Testis (tissue), 3 donors: ENCODE measurements around the gene ARHGAP26. TPM values are rescaled to one million over a fixed set of nuclear protein-coding genes. Genes with fewer than 3 reads are reported as not detected.
A peak's percentile ranks its signal among the peaks of the same experiment; 100 is the strongest.

ENCODE experiments used
- DNase-seq: peaks from one replicate; pipeline ENCODE4 v3.0.0-alpha.2; 2019
- H3K27ac ChIP-seq, 2 donors: fragments of 200-600 bp; sonication (generic); one replicate each; pipeline ENCODE4 v1.5.1; 2019
- H3K27me3 ChIP-seq: fragments of 200-600 bp; sonication (generic); one replicate; pipeline ENCODE4 v1.5.1; 2019
- H3K36me3 ChIP-seq: fragments of 200-600 bp; sonication (generic); one replicate; pipeline ENCODE4 v1.5.1; 2017; ENCODE audit warnings: low read depth; ENCODE audit errors: missing control alignments
- H3K4me1 ChIP-seq: fragments of 200-600 bp; sonication (generic); one replicate; pipeline ENCODE4 v1.5.1; 2019
- H3K4me3 ChIP-seq, 2 donors: fragments of 200-600 bp; sonication (generic); one replicate each; pipeline ENCODE4 v1.5.1; 2017 to 2019
- H3K9me3 ChIP-seq: fragments of 200-600 bp; sonication (generic); one replicate; pipeline ENCODE4 v1.5.1; 2017
- POLR2A ChIP-seq: fragments of 450-650 bp; IDR thresholded peaks from one replicate; pipeline ENCODE4 v1.6.1; 2017; ENCODE audit warnings: antibody characterized with exemption, mild to moderate bottlenecking, moderate library complexity
- WGBS, 2 donors: methylation state at CpG; one replicate each; pipeline ENCODE4 v1.1.5; 2018; 5-methylcytosine and 5-hydroxymethylcytosine counted together
- intact Hi-C: fragments of 100-400 bp; cut with DNase I; formaldehyde crosslinking; loops from one replicate; pipeline ENCODE4 v1.15.1; 2023; ENCODE audit warnings: low total_unique reads
- polyA plus RNA-seq: library from polyadenylated mRNA; stranded (reverse); fragments of 350-450 nt; fragmentation: Illumina TruSeq; extraction: RNeasy Lipid Tissue Mini Kit (QIAGEN cat#74804); gene quantifications from one replicate; pipeline ENCODE4 v1.2.3, GENCODE V29; 2014; ENCODE audit warnings: low read depth, low replicate concordance; ENCODE audit not compliant: insufficient read depth
- total RNA-seq, 2 donors: library from RNA; depleted of rRNA; stranded (reverse); fragments of >200 nt; gene quantifications; one replicate each; pipeline ENCODE4 v1.2.3, GENCODE V29; 2016
- TF ChIP-seq, protein P1 (sequence below), 3 experiments: fragments of 450-650 bp in 2 of 3; fragments of 200-600 bp in 1 of 3; sonication (generic) in 1 of 3; IDR thresholded peaks; one replicate each; pipeline ENCODE4 v1.5.1; 2016 to 2019; ENCODE audit warnings: antibody characterized with exemption in 3 of 3, mild to moderate bottlenecking in 2 of 3, moderate library complexity in 1 of 3

The ARHGAP26 gene
- total and polyA plus RNA-seq, 3 donors from 2014 or later: 33.8 to 98.7 (median 95.7) TPM

DNA sequence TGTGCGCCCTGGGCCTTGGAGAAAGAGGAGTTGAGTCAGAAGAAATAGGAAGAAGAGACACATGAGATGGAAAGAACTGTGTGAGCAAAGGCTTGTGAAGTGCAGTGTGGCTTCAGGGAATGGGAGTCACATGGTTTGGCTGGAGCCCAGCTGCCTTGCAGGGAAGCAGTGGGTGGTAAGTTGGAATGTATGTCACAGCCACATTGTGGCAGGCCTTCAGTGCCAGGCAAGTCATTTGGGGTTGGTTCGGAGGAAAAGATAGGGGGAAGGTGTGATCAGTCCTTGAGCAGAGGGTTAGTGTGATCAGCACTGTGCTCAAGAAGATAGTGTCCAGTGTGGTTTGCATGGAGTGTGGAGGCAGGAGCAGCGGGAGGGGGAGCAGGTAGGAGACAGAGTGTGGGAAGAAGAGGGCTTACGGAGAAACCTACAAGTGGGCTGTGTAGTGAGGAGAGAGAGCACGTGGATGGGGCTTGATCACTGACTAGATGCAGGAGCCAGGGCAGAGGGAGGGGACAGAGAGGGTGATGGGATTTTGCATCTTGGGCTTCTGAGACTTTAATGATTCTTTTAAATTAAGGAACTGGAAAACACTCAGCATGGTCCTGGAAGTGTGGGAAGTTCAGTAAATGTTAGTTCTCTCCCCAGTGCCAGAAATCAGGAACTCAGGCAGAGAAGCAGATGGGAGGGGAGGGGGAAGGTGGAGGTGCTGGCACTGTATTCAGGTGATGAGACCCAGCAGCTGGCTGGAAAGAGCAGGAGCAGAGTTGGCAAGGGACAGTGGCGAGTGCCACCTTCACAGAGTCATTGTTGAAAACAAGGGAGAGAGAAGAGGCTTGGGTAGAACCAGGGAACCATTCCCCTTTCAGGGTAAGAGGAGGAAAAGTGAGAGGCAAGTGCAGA, 46.6 kb downstream of the ARHGAP26 start:
- Histone ChIP-seq H3K4me1 (peaks cover 41% of the 10 kb centered on the region), H3K27ac (peak overlapping the region in 1 of 2 donors; percentile 43)
- intact Hi-C loops: no loop called here

DNA sequence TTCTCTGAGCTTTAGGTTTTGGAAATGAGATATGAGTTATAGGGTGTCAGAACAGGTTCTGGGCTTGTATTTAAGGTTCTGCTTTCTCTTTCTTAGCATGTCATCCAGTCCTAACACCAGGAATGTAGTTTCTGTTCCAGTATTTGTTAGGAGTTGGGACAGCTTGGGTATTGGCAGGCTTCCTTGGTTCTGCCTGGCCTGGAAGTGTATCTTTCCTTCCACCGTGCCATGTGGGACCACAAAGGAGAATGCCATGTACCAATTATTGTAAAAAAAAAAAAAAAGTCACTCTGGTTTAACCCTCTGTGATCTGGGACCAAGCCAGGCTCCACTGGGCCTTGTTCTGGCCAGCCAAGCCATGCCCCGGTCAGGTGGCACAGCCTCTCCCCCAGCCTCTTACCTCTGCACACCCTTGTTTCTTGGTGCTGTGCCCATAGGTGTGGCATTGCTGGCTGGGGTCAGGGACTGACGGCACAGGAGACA, 47.8 kb downstream of the ARHGAP26 start:
- Histone ChIP-seq H3K27me3 (no peaks in the 10 kb centered on the region), H3K4me3 (no peak overlapping the region), H3K36me3 (no peaks in the 10 kb centered on the region), H3K27ac (peak overlapping the region in 1 of 2 donors; percentile 43), H3K4me1 (peaks cover 38% of the 10 kb centered on the region), H3K9me3 (no peaks in the 10 kb centered on the region)
- DNase-seq: no peak
- WGBS, 2 donors: 59 to 65% methylated on average over 3 of the region's 3 CpGs
- TF ChIP-seq, protein P1, sequence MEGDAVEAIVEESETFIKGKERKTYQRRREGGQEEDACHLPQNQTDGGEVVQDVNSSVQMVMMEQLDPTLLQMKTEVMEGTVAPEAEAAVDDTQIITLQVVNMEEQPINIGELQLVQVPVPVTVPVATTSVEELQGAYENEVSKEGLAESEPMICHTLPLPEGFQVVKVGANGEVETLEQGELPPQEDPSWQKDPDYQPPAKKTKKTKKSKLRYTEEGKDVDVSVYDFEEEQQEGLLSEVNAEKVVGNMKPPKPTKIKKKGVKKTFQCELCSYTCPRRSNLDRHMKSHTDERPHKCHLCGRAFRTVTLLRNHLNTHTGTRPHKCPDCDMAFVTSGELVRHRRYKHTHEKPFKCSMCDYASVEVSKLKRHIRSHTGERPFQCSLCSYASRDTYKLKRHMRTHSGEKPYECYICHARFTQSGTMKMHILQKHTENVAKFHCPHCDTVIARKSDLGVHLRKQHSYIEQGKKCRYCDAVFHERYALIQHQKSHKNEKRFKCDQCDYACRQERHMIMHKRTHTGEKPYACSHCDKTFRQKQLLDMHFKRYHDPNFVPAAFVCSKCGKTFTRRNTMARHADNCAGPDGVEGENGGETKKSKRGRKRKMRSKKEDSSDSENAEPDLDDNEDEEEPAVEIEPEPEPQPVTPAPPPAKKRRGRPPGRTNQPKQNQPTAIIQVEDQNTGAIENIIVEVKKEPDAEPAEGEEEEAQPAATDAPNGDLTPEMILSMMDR (IDR thresholded peaks at IDR 0.05): no peak
- TF ChIP-seq POLR2A: no peak
- intact Hi-C loops: no loop called here

More for the DNA sequence above, 46.6 kb downstream of the ARHGAP26 start:
- TF ChIP-seq, protein P1 (IDR thresholded peaks at IDR 0.05): no peak
- TF ChIP-seq POLR2A: no peak
- Histone ChIP-seq H3K36me3 (no peaks in the 10 kb centered on the region), H3K4me3 (no peak overlapping the region), H3K27me3 (no peaks in the 10 kb centered on the region), H3K9me3 (no peaks in the 10 kb centered on the region)
- WGBS, 2 donors: 74 to 77% methylated on average over 6 of the region's 6 CpGs
- DNase-seq: peak; percentile 81

DNA sequence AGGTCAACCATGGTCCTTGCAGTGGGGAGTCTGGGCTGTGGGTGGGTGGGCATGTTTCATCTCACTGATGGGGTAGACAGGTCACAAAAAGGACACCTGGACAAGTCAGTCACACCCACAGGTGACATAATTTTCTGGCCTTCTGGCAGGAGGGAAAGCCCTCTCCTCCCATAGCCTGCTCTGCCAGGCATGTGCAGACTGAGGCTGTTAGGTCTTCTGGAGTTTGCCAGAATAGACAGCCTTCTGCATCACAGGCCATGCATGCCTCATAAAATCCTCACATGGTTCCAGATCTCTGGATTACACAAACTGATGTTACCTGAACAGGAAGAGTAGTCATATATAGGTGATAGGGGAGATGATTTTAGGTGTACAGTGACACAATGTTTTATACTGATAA, 49.1 kb downstream of the ARHGAP26 start:
- intact Hi-C loops: no loop called here
- H3K4me3 ChIP-seq: no peak overlapping the region
- no peaks in the 10 kb centered on the region for H3K27me3 ChIP-seq
- H3K36me3 ChIP-seq: no peaks in the 10 kb centered on the region
- peaks cover 35% of the 10 kb centered on the region for H3K4me1 ChIP-seq
- H3K9me3 ChIP-seq: no peaks in the 10 kb centered on the region
- H3K27ac ChIP-seq: no peak overlapping the region
- no peak for DNase-seq
- TF ChIP-seq POLR2A: no peak
- TF ChIP-seq, protein P1 (IDR thresholded peaks at IDR 0.05): no peak

DNA sequence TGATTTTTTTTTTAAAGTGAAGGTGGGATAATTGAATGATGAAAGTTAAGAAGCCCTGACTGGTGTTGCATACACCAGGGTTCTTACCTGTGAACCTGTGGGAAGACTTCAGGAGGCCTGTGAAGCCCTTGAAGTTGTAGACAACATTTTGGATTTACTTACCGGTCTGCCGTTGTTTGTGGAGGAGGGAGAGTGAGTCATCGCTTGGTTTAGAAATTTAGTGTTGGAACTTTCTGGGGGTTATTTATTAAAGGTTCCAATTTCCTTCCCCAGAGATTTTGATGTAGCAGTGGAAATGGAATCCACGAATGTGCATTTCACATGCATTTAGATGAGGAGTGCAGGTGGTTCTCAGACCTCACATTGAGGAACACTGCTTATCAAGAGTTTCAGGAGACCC, 49.6 kb downstream of the ARHGAP26 start:
- WGBS, 2 donors: 55 to 63% methylated on average over 4 of the region's 4 CpGs
- Histone ChIP-seq H3K36me3 (no peaks in the 10 kb centered on the region), H3K4me1 (peaks cover 41% of the 10 kb centered on the region), H3K27ac (no peak overlapping the region), H3K27me3 (no peaks in the 10 kb centered on the region), H3K9me3 (no peaks in the 10 kb centered on the region), H3K4me3 (no peak overlapping the region)
- no peak for DNase-seq
- no peak for TF ChIP-seq POLR2A
- intact Hi-C loops: no loop called here

DNA sequence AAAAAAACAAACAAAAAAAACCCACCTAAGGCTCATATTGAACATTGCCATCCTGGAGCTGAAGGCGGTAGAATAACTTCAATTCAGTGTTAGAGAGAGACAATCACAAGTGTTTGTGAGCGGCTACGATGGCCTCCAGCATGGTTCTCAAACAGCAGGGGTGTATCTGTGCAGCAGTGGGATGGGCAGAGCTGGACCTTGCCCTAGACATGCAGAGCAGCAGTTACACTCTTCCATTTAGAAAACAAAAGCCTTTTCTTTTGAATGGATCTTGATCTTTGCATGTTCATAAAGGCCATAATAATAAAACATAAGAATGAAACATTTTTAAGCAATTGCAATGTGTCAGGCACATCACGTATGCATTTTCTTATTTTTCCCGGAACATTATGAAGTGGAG, 50.3 kb downstream of the ARHGAP26 start:
- H3K36me3 ChIP-seq: no peaks in the 10 kb centered on the region
- intact Hi-C loops: no loop called here
- TF ChIP-seq, protein P1 (IDR thresholded peaks at IDR 0.05): no peak
- TF ChIP-seq POLR2A: no peak

More for the DNA sequence above, 50.3 kb downstream of the ARHGAP26 start:
- Histone ChIP-seq H3K27me3 (no peaks in the 10 kb centered on the region), H3K4me1 (peaks cover 47% of the 10 kb centered on the region), H3K9me3 (no peaks in the 10 kb centered on the region), H3K27ac (no peak overlapping the region), H3K4me3 (no peak overlapping the region)
- 86 to 87% methylated on average over 5 of the region's 5 CpGs for WGBS, 2 donors
- DNase-seq: no peak
